Loucy (cell line): ENCODE results near the gene TCTN2.

Source experiments
- EZH2phosphoT487 ChIP-seq: fragments of 200-600 bp; IDR thresholded peaks from 2 replicates; pipeline ENCODE4 v1.6.1; 2018; ENCODE audit warnings: antibody characterized with exemption, mild to moderate bottlenecking, moderate library complexity, borderline replicate concordance
- TF ChIP-seq, protein P1 (sequence below): fragments of 200-600 bp; sonication (generic); conservative IDR thresholded peaks from 2 replicates; pipeline ENCODE4 v1.5.1; 2014; ENCODE audit warnings: mild to moderate bottlenecking, antibody characterized with exemption, low read length

DNA sequence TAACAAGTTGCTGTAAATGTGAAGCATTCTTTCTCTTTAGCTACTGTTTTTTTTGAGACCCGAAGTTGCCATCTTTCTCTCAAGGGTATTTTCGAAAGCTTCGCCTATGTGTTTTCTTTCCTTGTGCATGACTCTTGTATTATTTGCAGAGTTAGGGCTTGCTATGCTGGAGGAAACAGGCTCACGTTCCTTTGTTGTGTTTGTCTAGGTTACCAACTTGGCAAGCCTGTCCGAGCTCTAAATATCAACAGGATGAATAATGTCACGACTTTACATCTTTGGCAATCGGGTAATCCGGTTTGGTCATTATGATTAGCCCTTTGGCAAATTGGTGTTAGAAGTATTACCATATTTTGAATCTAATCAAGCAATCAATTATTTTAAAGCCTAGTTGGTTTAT, 25.3 kb downstream of the TCTN2 start:
- no peak for TF ChIP-seq EZH2phosphoT487
- TF ChIP-seq, protein P1, sequence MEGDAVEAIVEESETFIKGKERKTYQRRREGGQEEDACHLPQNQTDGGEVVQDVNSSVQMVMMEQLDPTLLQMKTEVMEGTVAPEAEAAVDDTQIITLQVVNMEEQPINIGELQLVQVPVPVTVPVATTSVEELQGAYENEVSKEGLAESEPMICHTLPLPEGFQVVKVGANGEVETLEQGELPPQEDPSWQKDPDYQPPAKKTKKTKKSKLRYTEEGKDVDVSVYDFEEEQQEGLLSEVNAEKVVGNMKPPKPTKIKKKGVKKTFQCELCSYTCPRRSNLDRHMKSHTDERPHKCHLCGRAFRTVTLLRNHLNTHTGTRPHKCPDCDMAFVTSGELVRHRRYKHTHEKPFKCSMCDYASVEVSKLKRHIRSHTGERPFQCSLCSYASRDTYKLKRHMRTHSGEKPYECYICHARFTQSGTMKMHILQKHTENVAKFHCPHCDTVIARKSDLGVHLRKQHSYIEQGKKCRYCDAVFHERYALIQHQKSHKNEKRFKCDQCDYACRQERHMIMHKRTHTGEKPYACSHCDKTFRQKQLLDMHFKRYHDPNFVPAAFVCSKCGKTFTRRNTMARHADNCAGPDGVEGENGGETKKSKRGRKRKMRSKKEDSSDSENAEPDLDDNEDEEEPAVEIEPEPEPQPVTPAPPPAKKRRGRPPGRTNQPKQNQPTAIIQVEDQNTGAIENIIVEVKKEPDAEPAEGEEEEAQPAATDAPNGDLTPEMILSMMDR = no peak
